Ascending aorta (tissue), 2 donors: ENCODE measurements around the gene ACTL7B. TPM values are rescaled to one million over a fixed set of nuclear protein-coding genes. Genes with fewer than 3 reads are reported as not detected.

ENCODE experiments used
- DNase-seq, 2 donors: peaks; one replicate each; pipeline ENCODE4 v3.0.0-alpha.2; 2019; ENCODE audit warnings: low spot score in 2 of 2
- H3K27ac ChIP-seq, 2 donors: fragments of 200-600 bp; sonication (generic); one replicate each; pipeline ENCODE4 v1.5.1; 2016 to 2017; ENCODE audit warnings: mild to moderate bottlenecking in 1 of 2
- H3K27me3 ChIP-seq: fragments of 200-600 bp; sonication (generic); one replicate; pipeline ENCODE4 v1.5.1; 2017
- H3K36me3 ChIP-seq, 2 donors: fragments of 200-600 bp; sonication (generic); one replicate each; pipeline ENCODE4 v1.5.1; 2016
- H3K4me1 ChIP-seq, 2 donors: fragments of 200-600 bp; sonication (generic); one replicate each; pipeline ENCODE4 v1.5.1; 2016 to 2017; ENCODE audit warnings: mild to moderate bottlenecking in 1 of 2
- H3K4me3 ChIP-seq, 2 donors: fragments of 200-600 bp; sonication (generic); one replicate each; pipeline ENCODE4 v1.5.1; 2016 to 2017; ENCODE audit warnings: mild to moderate bottlenecking in 1 of 2
- H3K9me3 ChIP-seq, 2 donors: fragments of 200-600 bp; sonication (generic); one replicate each; pipeline ENCODE4 v1.5.1; 2016
- CTCF ChIP-seq, 3 experiments: fragments of 200-600 bp in 2 of 3; fragments of 450-650 bp in 1 of 3; sonication (generic) in 2 of 3; IDR thresholded peaks; one replicate each; pipeline ENCODE4 v1.5.1; 2016 to 2019; ENCODE audit warnings: antibody characterized with exemption in 3 of 3, mild to moderate bottlenecking in 1 of 3, moderate library complexity in 1 of 3
- intact Hi-C: fragments of 100-400 bp; cut with DNase I; formaldehyde crosslinking; loops from one replicate; pipeline ENCODE4 v1.15.1; 2023
- total RNA-seq: library from RNA; depleted of rRNA; stranded (reverse); fragments of >200 nt; gene quantifications from one replicate; pipeline ENCODE4 v1.1.0, GENCODE V29; 2016

Gene ACTL7B
- total RNA-seq, 1 donor from 2014 or later: not detected

DNA sequence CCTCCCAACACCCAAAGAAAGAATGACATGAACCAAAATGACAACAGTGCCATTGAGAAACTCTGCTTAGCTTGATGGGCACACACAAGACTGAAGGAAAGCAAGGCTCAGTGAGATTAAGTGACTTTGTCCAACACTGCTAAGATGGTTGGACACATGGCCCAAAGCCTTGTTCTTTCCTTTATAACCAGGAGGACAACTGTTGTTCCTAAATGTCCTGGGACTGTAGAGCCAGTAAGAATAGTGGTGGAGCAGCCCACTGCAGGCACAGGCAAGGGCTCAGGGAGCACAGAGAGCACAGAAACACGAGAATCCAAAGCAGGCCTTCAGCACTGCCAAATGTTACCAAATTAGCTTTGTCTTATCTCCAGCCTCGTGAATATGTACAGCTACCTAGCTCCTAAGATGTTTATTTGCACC is 10.2 kb upstream of the ACTL7B start:
- peaks cover 15 to 29% of the 10 kb centered on the region in 2 donors for H3K36me3 ChIP-seq
- no peak for TF ChIP-seq CTCF (IDR thresholded peaks at IDR 0.05)
- intact Hi-C loops: no loop called here
- H3K4me1 ChIP-seq: no peaks in the 10 kb centered on the region
- H3K4me3 ChIP-seq: no peak overlapping the region
- H3K27ac ChIP-seq: no peak overlapping the region
- no peaks in the 10 kb centered on the region for H3K9me3 ChIP-seq
- no peaks in the 10 kb centered on the region for H3K27me3 ChIP-seq
- DNase-seq: no peak

DNA sequence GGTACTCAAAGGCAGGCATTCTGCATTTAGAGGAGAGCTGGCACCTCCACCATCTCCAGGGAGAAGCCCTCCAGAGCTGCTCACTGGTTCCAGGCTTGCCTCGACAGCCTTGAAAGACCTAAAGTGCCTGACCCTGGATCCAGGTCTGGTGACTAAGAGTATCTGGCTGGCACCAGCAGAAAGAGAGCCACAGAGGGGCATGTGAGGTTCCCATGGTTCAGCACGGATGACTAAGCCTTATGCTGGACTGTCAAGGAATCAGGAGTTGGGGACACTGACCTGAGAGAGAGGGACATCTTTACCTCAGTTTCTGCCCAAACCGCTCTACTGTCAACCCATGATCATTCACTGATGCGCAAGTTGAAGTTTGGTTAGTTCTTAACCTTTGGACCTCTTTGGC is 9.3 kb upstream of the ACTL7B start:
- Histone ChIP-seq H3K9me3 (no peaks in the 10 kb centered on the region), H3K27me3 (no peaks in the 10 kb centered on the region), H3K4me3 (no peak overlapping the region), H3K4me1 (no peaks in the 10 kb centered on the region), H3K36me3 (peaks cover 11 to 21% of the 10 kb centered on the region in 2 donors), H3K27ac (no peak overlapping the region)
- intact Hi-C loops: no loop called here
- no peak for TF ChIP-seq CTCF (IDR thresholded peaks at IDR 0.05)
- DNase-seq: no peak

GRCh38 chr9:108864446-108864845 is 8.7 kb upstream of the ACTL7B start:
- Histone ChIP-seq H3K27me3 (no peaks in the 10 kb centered on the region), H3K36me3 (peaks cover 8 to 21% of the 10 kb centered on the region in 2 donors), H3K4me1 (no peaks in the 10 kb centered on the region), H3K27ac (no peak overlapping the region), H3K4me3 (no peak overlapping the region), H3K9me3 (no peaks in the 10 kb centered on the region)
- TF ChIP-seq CTCF (IDR thresholded peaks at IDR 0.05): no peak
- DNase-seq: no peak
- intact Hi-C loops: no loop called here

DNA sequence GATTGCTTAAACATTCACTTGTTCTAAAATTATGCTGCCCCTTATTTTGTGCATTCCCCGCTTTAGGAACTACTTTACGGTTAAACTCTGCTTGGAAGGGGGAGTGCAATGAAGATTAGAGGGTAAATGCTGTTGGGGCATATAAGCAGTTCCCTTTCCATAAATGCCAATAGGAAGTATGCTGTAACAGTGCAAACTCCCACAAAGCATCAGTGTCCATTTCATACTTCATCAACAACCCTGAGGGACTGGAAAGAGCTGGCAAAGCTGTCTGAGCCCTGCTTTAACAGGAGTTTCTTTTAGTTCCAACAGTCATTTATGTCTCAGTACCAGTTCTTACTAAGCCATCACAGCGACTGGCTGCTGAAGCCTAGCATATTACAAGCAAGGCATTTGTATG is 8.1 kb upstream of the ACTL7B start:
- Histone ChIP-seq H3K4me1 (no peaks in the 10 kb centered on the region), H3K9me3 (no peaks in the 10 kb centered on the region), H3K4me3 (no peak overlapping the region), H3K27me3 (no peaks in the 10 kb centered on the region), H3K36me3 (peaks cover 5 to 16% of the 10 kb centered on the region in 2 donors), H3K27ac (no peak overlapping the region)
- intact Hi-C loops: no loop called here
- DNase-seq: no peak
- no peak for TF ChIP-seq CTCF (IDR thresholded peaks at IDR 0.05)

GRCh38 chr9:108861997-108862396 is 6.2 kb upstream of the ACTL7B start, which contains the start of gene ACTL7A:
Gene ACTL7A, plus strand, starts transcription at chr9:108862266. Its CDS starts 57 bp downstream, at chr9:108862323.
- no peaks in the 10 kb centered on the region for H3K4me1 ChIP-seq
- no peak within 1 kb of the TSS for H3K27ac ChIP-seq
- no peaks in the 10 kb centered on the region for H3K9me3 ChIP-seq
- DNase-seq: no peak
- intact Hi-C loops: no loop called here
- TF ChIP-seq CTCF (IDR thresholded peaks at IDR 0.05): no peak
- H3K27me3 ChIP-seq: no peaks in the 10 kb centered on the region
- no peak within 1 kb of the TSS for H3K4me3 ChIP-seq
- H3K36me3 ChIP-seq: no peaks in the 10 kb centered on the region

DNA sequence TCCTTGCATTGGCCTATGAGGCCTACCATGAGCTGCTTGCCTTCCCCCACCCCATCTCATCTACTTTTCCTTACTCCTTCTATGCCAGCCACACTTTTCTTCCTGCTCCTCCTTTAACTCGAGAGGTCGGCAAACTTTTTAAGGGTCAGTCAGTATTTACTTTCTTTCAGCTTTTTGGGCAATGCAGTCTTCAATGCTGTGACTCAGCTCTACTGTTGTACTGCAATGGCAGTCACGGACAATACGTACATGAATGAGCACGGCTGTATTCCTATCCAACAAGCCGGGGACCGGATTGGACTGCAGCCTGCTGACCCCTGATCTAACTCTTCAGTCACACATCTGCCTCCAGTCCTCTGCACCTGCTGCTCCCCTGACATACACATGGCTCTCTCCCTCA is 5.7 kb upstream of the ACTL7B start:
- intact Hi-C loops: no loop called here
- no peak for TF ChIP-seq CTCF (IDR thresholded peaks at IDR 0.05)
- H3K27ac ChIP-seq: no peak overlapping the region
- no peaks in the 10 kb centered on the region for H3K9me3 ChIP-seq
- no peak overlapping the region for H3K4me3 ChIP-seq
- DNase-seq: no peak
- no peaks in the 10 kb centered on the region for H3K36me3 ChIP-seq
- H3K4me1 ChIP-seq: no peaks in the 10 kb centered on the region
- H3K27me3 ChIP-seq: no peaks in the 10 kb centered on the region
